Lung (tissue), 12 donors: ENCODE data around the gene NCS1. TPM values are rescaled to one million over a fixed set of nuclear protein-coding genes. Genes with fewer than 3 reads are reported as not detected.

Experiments used
- ATAC-seq: fragments of 200-7000 bp; cut with Tn5 transposase; one replicate; pipeline ENCODE4 v1.9.1; 2020; ENCODE audit warnings: moderate number of reproducible peaks; ENCODE audit not compliant: insufficient read depth, low FRiP score
- DNase-seq, 3 donors: peaks; one replicate each; pipeline ENCODE4 v3.0.0-alpha.2; 2013 to 2017
- H3K27ac ChIP-seq, 2 donors: one replicate each; pipeline ENCODE4 v1.5.1; 2013; ENCODE audit warnings: mild to moderate bottlenecking in 2 of 2, moderate library complexity in 2 of 2, control low read depth in 1 of 2, inconsistent platforms in 1 of 2, low read depth in 1 of 2, low read length in 1 of 2
- H3K27me3 ChIP-seq, 3 donors: one replicate each; pipeline ENCODE4 v1.5.1; 2013; ENCODE audit warnings: low read length in 2 of 3; ENCODE audit not compliant: control insufficient read depth in 3 of 3, insufficient read depth in 3 of 3
- H3K36me3 ChIP-seq, 4 donors: one replicate each; pipeline ENCODE4 v1.5.1; 2013; ENCODE audit warnings: low read length in 4 of 4, mild to moderate bottlenecking in 1 of 4, moderate library complexity in 1 of 4; ENCODE audit not compliant: control insufficient read depth in 4 of 4, insufficient read depth in 4 of 4
- H3K4me1 ChIP-seq, 5 donors: one replicate each; pipeline ENCODE4 v1.5.1; 2013; ENCODE audit warnings: low read length in 5 of 5, mild to moderate bottlenecking in 2 of 5, moderate library complexity in 1 of 5; ENCODE audit not compliant: control insufficient read depth in 5 of 5, insufficient read depth in 5 of 5
- H3K4me3 ChIP-seq: one replicate; pipeline ENCODE4 v1.5.1; 2013; ENCODE audit warnings: mild to moderate bottlenecking, control low read depth, moderate library complexity
- H3K9ac ChIP-seq, 2 donors: one replicate each; pipeline ENCODE4 v1.5.1; 2013; ENCODE audit warnings: low read length in 2 of 2, control low read depth in 1 of 2; ENCODE audit not compliant: insufficient read depth in 1 of 2
- H3K9me3 ChIP-seq, 4 donors: one replicate each; pipeline ENCODE4 v1.5.1; 2013; ENCODE audit warnings: low read length in 3 of 4, mild to moderate bottlenecking in 1 of 4, moderate library complexity in 1 of 4; ENCODE audit not compliant: control insufficient read depth in 4 of 4, insufficient read depth in 3 of 4
- WGBS, 2 donors: extraction: QIAGEN DNeasy Blood & Tissue Kit; methylation state at CpG; one replicate each; pipeline ENCODE4 v1.1.7; 2013; 5-methylcytosine and 5-hydroxymethylcytosine counted together
- polyA plus RNA-seq, 2 donors: library from polyadenylated mRNA; stranded (reverse); fragments of 200-250 nt; gene quantifications; one replicate each; pipeline ENCODE4 v1.2.1, GENCODE V29; 2013
- total RNA-seq, 2 donors: library from RNA; depleted of rRNA in 1 of 2; stranded (reverse); fragments of >200 nt in 1 of 2; gene quantifications; one replicate each; pipeline ENCODE4 v1.2.1, GENCODE V29; 2014 to 2021
- TF ChIP-seq, protein P1 (sequence below): IDR thresholded peaks from 2 replicates; pipeline ENCODE4 v1.5.1; 2012; ENCODE audit warnings: mild to moderate bottlenecking; ENCODE audit errors: control extremely low read depth, extremely low read depth
- donor health status: control.
- donor health status: control.
- donor health status: Bipolar disorder and iron deficiency.
- donor health status: healthy.
- donor health status: DM: yes; HTN: yes; CAD: no.

Gene NCS1
- total and polyA plus RNA-seq, 4 donors: 5.8 to 27.5 (median 6.5) TPM

- Histone ChIP-seq H3K9me3 (no peaks in the 10 kb centered on the region), H3K27ac (no peak overlapping the region), H3K36me3 (peaks cover 0 to 11% (median 8%) of the 10 kb centered on the region in 4 donors), H3K4me3 (no peak overlapping the region), H3K4me1 (peaks cover 3 to 22% (median 10%) of the 10 kb centered on the region in 5 donors), H3K27me3 (no peaks in the 10 kb centered on the region), H3K9ac (no peak overlapping the region)
- DNase-seq (no peak), ATAC-seq (no peak)
- WGBS, 2 donors: 81 to 89% methylated on average over 11 of the region's 11 CpGs
- TF ChIP-seq, protein P1, sequence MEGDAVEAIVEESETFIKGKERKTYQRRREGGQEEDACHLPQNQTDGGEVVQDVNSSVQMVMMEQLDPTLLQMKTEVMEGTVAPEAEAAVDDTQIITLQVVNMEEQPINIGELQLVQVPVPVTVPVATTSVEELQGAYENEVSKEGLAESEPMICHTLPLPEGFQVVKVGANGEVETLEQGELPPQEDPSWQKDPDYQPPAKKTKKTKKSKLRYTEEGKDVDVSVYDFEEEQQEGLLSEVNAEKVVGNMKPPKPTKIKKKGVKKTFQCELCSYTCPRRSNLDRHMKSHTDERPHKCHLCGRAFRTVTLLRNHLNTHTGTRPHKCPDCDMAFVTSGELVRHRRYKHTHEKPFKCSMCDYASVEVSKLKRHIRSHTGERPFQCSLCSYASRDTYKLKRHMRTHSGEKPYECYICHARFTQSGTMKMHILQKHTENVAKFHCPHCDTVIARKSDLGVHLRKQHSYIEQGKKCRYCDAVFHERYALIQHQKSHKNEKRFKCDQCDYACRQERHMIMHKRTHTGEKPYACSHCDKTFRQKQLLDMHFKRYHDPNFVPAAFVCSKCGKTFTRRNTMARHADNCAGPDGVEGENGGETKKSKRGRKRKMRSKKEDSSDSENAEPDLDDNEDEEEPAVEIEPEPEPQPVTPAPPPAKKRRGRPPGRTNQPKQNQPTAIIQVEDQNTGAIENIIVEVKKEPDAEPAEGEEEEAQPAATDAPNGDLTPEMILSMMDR: no peak
These were observed 34.5 kb upstream of the NCS1 start for GRCh38 chr9:130137641-130138081.

GRCh38 chr9:130138171-130138653 is 34.0 kb upstream of the NCS1 start:
- no peak overlapping the region for H3K9ac ChIP-seq
- H3K36me3 ChIP-seq: peaks cover 0 to 11% (median 7%) of the 10 kb centered on the region in 4 donors
- DNase-seq (peak; percentile 26 to 68 (median 40)), ATAC-seq (peak; percentile 31)
- no peaks in the 10 kb centered on the region for H3K27me3 ChIP-seq
- no peaks in the 10 kb centered on the region for H3K9me3 ChIP-seq
- no peak overlapping the region for H3K27ac ChIP-seq
- no peak overlapping the region for H3K4me3 ChIP-seq
- TF ChIP-seq, protein P1: no peak
- H3K4me1 ChIP-seq: peaks cover 3 to 27% (median 10%) of the 10 kb centered on the region in 5 donors
- 36 to 51% methylated on average over 9 to 10 of the region's 10 CpGs for WGBS, 2 donors

DNA sequence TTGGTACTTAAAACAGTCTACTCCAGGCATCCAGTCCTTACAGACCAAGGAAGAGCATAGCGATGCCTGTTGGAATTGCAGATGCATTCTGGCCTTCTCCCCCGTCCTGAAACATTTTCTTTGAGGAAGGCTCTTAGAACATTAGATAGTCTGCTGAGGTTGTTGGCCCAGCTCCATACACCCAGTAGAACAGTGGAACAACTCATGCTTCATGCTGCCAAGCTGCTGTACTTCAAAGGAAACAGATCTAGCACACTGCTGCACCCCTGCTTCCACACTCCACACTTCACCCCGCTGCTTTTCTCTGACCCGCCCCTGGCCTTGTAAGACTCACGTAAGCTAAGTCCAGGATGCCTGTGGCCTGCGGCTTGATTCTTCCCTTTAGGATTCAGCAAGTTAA is 33.4 kb upstream of the NCS1 start:
- DNase-seq: peak; percentile 76 to 93 (median 86)
- Histone ChIP-seq H3K4me1 (peaks cover 6 to 33% (median 12%) of the 10 kb centered on the region in 5 donors), H3K9ac (no peak overlapping the region), H3K36me3 (peaks cover 0 to 11% (median 6%) of the 10 kb centered on the region in 4 donors), H3K9me3 (no peaks in the 10 kb centered on the region), H3K27ac (peak overlapping the region in 1 of 2 donors; percentile 32), H3K4me3 (no peak overlapping the region), H3K27me3 (no peaks in the 10 kb centered on the region)
- peak; percentile 45 for ATAC-seq
- WGBS, 2 donors: 54 to 78% methylated on average over 6 of the region's 6 CpGs
- TF ChIP-seq, protein P1: no peak

DNA sequence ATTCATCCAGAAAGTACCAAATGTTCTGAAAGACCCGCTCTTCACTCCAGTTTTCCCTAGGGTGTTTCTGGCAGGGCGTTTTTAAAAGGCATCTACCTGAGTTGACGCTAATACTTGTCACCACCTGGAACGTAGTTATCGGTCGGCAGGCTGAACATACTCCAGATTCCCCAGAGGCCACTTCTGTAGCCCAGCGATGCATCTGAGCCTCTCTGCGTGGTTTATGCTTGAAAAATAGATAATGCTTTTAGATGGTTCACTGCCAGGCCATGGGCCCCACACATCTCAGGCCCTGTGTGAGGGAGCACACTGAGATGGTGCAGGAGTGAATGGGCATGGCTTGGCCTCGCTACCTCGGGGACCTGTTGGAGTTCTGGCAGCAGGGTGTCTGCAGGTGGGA is 33.0 kb upstream of the NCS1 start:
- H3K27ac ChIP-seq: no peak overlapping the region
- no peaks in the 10 kb centered on the region for H3K9me3 ChIP-seq
- H3K4me1 ChIP-seq: peaks cover 6 to 37% (median 12%) of the 10 kb centered on the region in 5 donors
- H3K4me3 ChIP-seq: no peak overlapping the region
- WGBS, 2 donors: 81 to 90% methylated on average over 10 of the region's 10 CpGs
- ATAC-seq (no peak), DNase-seq (no peak)
- peaks cover 0 to 11% (median 6%) of the 10 kb centered on the region in 4 donors for H3K36me3 ChIP-seq
- TF ChIP-seq, protein P1: no peak
- no peak overlapping the region for H3K9ac ChIP-seq
- H3K27me3 ChIP-seq: no peaks in the 10 kb centered on the region
